Left lung (tissue), 10 donors: ENCODE data around the gene FBXO17. TPM values are rescaled to one million over a fixed set of nuclear protein-coding genes. Genes with fewer than 3 reads are reported as not detected.

Experiments used
- ATAC-seq: fragments of 200-7000 bp; cut with Tn5 transposase; one replicate; pipeline ENCODE4 v1.9.1; 2020; ENCODE audit warnings: moderate library complexity
- DNase-seq, 4 donors: peaks; one replicate each; pipeline ENCODE4 v3.0.0-alpha.2; 2013 to 2020
- H3K27ac ChIP-seq, 2 donors: fragments of 200-600 bp; sonication (generic) in 1 of 2; one replicate each; pipeline versions ENCODE4 v1.5.0 to v1.8.0; 2020 to 2021
- H3K27me3 ChIP-seq, 2 donors: fragments of 200-600 bp; sonication (generic) in 1 of 2; one replicate each; pipeline versions ENCODE4 v1.5.0 to v1.8.0; 2020 to 2021
- H3K36me3 ChIP-seq, 2 donors: fragments of 200-600 bp; sonication (generic) in 1 of 2; one replicate each; pipeline versions ENCODE4 v1.5.0 to v1.8.0; 2020 to 2021
- H3K4me1 ChIP-seq, 2 donors: fragments of 200-600 bp; one replicate each; pipeline ENCODE4 v1.8.0; 2021
- H3K4me3 ChIP-seq, 2 donors: fragments of 200-600 bp; sonication (generic) in 1 of 2; one replicate each; pipeline versions ENCODE4 v1.5.0 to v1.8.0; 2020 to 2021; ENCODE audit warnings: mild to moderate bottlenecking in 1 of 2
- H3K9me3 ChIP-seq, 2 donors: fragments of 200-600 bp; sonication (generic) in 1 of 2; one replicate each; pipeline versions ENCODE4 v1.5.0 to v1.8.0; 2020 to 2021
- CTCF ChIP-seq, 2 donors: fragments of 200-600 bp; sonication (generic) in 1 of 2; IDR thresholded peaks; one replicate each; pipeline versions ENCODE4 v1.5.0 to v1.8.0; 2021; ENCODE audit warnings: antibody characterized with exemption in 2 of 2
- intact Hi-C, 2 donors: fragments of 100-400 bp; cut with DNase I; formaldehyde crosslinking; loops; one replicate each; pipeline versions ENCODE4 v1.11.2 to v1.14.2; 2022
- polyA plus RNA-seq, 6 donors: library from polyadenylated mRNA; unstranded; fragments of 120-200 nt; gene quantifications; one replicate each; pipeline ENCODE4 v1.2.1, GENCODE V29; 2013; ENCODE audit not compliant: insufficient read length in 6 of 6
- total RNA-seq, 2 donors: library from RNA; stranded (reverse); fragmentation: NEBNext Ultra II Directional; extraction: Animal tissue kit (Norgen Biotek cat#: 25700); gene quantifications; one replicate each; pipeline ENCODE4 v1.2.1, GENCODE V29; 2021
- donor health status: DM: no; HTN: yes; CAD: no.
- donor health status: DM: no; HTN: no; CAD: no.

Gene FBXO17
- total and polyA plus RNA-seq, 8 donors, result 7.1 to 50.3 (median 42.4) TPM

- peak; percentile 72 for ATAC-seq
- intact Hi-C loops, result no loop called here
Measured at GRCh38 chr19:38952395-38953165, 23.0 kb downstream of the FBXO17 start.

GRCh38 chr19:38951187-38951586 is 24.4 kb downstream of the FBXO17 start:
- intact Hi-C loops, result no loop called here

More at GRCh38 chr19:38952395-38953165, 23.0 kb downstream of the FBXO17 start:
- Histone ChIP-seq H3K4me1 (peaks cover 6 to 13% of the 10 kb centered on the region in 2 donors), H3K4me3 (no peak overlapping the region), H3K27ac (no peak overlapping the region), H3K36me3 (no peaks in the 10 kb centered on the region), H3K27me3 (peaks cover 0 to 20% of the 10 kb centered on the region in 2 donors), H3K9me3 (no peaks in the 10 kb centered on the region)
- no peak for TF ChIP-seq CTCF (IDR thresholded peaks at IDR 0.05)
- peak in 1 of 4 donors; percentile 21 for DNase-seq

GRCh38 chr19:38949580-38950367 is 25.8 kb downstream of the FBXO17 start:
- TF ChIP-seq CTCF (IDR thresholded peaks at IDR 0.05), result no peak

More at GRCh38 chr19:38951187-38951586, 24.4 kb downstream of the FBXO17 start:
- Histone ChIP-seq H3K27ac (no peak overlapping the region), H3K9me3 (no peaks in the 10 kb centered on the region), H3K4me1 (peaks cover 6 to 13% of the 10 kb centered on the region in 2 donors), H3K36me3 (no peaks in the 10 kb centered on the region), H3K4me3 (no peak overlapping the region), H3K27me3 (peaks cover 0 to 20% of the 10 kb centered on the region in 2 donors)
- DNase-seq (no peak), ATAC-seq (no peak)
- no peak for TF ChIP-seq CTCF (IDR thresholded peaks at IDR 0.05)

GRCh38 chr19:38946229-38947010 is 29.1 kb downstream of the FBXO17 start:
- Histone ChIP-seq H3K4me3 (no peak overlapping the region), H3K9me3 (no peaks in the 10 kb centered on the region), H3K36me3 (no peaks in the 10 kb centered on the region), H3K27ac (no peak overlapping the region), H3K27me3 (peaks cover 0 to 20% of the 10 kb centered on the region in 2 donors), H3K4me1 (peaks cover 6 to 13% of the 10 kb centered on the region in 2 donors)
- ATAC-seq, result no peak
- DNase-seq, result no peak
- intact Hi-C loops, result no loop called here
- no peak for TF ChIP-seq CTCF (IDR thresholded peaks at IDR 0.05)

More at GRCh38 chr19:38949580-38950367, 25.8 kb downstream of the FBXO17 start:
- Histone ChIP-seq H3K27me3 (peaks cover 0 to 20% of the 10 kb centered on the region in 2 donors), H3K36me3 (no peaks in the 10 kb centered on the region), H3K4me1 (peaks cover 6 to 13% of the 10 kb centered on the region in 2 donors), H3K27ac (no peak overlapping the region), H3K4me3 (peak overlapping the region; percentile 8 to 28), H3K9me3 (no peaks in the 10 kb centered on the region)
- intact Hi-C loops, result no loop called here
- DNase-seq (peak in 3 of 4 donors; percentile 79 to 92 (median 87)), ATAC-seq (peak; percentile 96)
